Measurements from ENCODE around the gene NGDN. TPM values are rescaled to one million over a fixed set of nuclear protein-coding genes. Genes with fewer than 3 reads are reported as not detected.
"Not testable (repeated sequence)": the region's sequence is repeated elsewhere in the genome, so short reads cannot be mapped to it uniquely, and the experiment has no call there.

NGDN gene
- total RNA-seq, 1 donor from 2014 or later = 31.6 TPM

- DNase-seq = no peak
These were observed 30.2 kb upstream of the NGDN start for GRCh38 chr14:23439107-23439835.

DNA sequence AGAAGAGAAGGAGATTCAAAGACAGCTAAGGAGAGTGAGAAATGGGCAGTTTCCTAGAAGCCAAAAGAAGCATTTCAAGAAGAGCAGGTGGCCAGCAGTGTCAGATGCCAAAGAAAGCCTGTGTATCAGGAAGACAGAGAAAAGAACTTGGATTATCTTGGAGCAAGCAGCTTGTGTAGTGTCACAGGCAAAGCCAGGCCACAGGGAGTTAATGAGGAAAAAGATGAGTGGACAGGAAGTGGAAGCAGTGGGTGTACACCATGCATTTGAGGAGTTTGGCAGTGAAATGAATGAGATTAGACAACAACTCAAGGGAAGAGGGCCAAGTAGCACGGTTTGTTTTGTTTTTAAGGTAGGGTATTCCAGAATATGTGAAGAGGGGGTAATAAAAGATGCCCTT is 28.4 kb upstream of the NGDN start:
- DNase-seq = no peak

DNA sequence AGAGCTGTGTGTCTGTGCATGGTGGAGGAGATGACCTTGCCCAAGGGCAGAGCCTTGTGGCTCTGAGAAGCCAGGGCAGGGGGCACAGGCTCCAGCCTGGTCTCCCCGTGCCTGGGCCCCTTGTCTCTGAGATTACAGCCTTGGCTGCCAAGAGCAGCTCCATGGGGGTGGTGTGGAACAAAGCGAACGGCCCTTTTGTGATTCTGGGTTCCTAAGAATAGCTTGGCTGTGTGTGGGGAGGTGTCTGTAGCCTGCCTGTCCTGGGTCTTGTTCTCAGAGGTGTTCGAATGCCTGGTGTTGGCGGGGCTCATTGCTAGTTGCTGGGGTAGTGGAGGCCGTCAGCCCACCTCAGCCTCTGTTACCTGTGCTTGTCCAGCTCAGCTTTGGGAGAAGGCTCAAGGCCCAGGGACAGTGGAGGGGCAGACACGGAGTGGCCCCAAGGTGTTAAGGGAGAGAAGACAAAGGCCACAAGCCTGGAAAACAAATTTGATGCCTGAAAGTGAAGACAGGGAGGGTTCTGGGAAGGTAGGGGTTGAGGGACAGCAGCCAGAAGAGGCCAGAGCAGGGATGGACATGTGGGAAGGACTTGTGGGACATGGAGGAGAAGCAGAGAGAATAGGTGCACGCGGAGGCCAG is 26.7 kb upstream of the NGDN start:
- DNase-seq = no peak

DNA sequence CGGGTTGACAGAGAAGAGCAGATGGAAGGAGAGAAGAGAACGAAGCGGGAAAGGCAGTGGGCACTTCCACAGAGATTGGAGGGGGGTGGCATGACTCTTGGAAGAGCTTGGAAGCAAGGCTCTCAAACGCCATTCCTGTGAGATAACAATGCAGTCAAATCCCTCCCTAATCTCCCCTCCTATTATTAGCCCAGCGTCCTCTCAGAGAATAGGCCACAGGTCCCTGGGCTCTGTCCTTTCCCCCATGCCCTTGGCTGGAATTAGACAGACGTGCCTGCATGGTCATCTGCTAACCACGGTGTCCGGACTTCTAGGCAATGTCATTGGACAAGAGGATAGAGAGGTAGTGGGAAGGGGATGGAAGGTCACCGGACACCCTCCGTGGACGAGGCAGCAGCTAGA is 26.1 kb upstream of the NGDN start:
- DNase-seq = peak; percentile 52

DNA sequence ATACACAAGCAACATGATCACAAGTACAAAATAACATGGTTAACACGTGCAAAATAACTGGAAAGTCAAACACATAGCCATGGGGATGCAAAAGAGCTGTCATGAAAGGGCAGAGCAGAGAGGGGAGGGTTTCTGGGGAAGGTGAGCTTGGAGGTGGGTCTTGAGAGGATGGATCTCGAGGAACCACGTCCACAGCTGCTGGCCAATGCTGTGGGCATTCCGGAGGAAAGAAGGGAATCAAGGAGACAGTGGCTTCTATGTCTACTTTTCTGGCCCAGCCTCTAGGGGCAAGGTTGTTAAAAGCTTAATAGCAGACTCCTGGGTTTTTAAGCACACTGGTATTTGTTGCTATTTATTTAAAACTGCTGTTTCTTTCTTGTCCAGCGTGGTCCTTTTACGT is 25.6 kb upstream of the NGDN start:
- no peak for DNase-seq

DNA sequence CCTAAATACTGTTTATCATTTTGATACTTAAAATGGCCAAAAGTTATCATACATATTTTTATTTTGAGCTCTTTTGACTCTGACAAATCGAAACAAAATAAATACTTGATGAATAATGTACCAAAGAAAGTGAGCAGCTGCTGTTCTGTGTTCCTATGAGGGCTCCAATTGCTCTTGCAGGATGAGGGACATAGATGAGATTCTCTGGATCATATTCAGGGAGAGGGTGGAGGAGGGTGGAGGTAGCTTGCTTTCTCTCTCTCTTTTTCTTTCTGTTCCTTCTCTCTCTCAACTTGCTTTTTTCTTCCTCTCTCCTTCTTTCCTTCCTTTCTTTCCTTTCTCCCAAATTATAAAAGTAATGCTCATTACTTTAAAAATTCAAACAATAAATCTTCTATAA is 25.2 kb upstream of the NGDN start:
- peak; percentile 54 for DNase-seq

- no peak for DNase-seq
These were observed 23.7 kb upstream of the NGDN start for GRCh38 chr14:23445773-23446172.

- DNase-seq = peak; percentile 63
These were observed 23.1 kb upstream of the NGDN start for GRCh38 chr14:23446291-23446851.

- DNase-seq = no peak
These were observed 21.8 kb upstream of the NGDN start for GRCh38 chr14:23447361-23448350.

DNA sequence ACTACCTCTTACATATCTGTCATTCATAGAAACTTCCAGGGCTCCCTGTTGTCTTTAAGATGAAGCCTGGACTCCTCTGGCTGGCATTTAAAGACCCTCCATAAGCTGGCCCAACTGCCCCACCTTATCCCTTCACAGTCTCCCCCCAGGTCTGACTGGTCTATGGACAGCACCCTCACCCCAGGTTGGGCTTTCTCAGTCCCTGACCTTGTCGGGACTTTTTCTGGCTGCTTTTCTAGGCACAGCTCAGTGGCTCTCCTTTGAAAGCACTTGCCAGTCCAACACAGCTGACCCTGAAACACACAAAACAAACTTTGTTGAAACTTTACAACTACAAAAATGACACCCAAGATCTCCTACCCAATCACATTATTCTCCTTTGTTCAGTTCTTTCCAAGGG is 20.2 kb upstream of the NGDN start:
- DNase-seq = no peak

DNA sequence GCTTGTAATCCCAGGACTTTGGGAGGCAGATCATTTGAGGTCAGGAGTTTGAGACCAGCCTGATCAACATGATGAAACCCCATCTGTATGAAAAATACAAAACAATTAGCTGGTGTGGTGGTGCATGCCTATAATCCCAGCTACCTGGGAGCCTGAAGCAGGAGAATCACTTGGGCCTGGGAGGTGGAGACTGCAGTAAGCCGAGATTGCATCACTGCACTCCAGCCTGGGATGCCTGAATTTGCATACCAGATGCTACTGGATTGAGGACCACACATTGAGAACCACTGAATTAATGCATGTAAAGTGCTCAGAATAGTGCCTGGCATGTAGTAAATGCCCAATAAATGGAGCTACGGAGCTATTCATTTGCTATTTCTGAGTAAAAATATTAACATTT is 19.1 kb upstream of the NGDN start:
- DNase-seq = no peak

DNA sequence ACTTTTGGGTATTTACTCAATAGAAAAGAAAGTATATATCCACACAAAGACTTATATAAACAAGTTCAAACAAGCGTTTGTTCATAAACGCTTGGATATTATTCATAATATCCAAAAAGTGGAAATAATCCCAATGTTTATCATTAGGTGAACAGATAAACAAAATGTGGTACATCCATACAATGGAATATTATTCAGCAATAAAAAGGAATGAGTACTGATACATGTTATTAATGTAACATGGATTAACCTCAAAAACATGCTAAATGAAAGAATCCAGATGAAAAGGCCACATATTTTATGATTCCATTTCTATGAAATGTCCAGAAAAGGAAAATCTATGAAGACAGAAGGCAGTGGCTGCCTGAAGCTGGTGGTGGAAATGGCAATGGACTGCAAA is 17.3 kb upstream of the NGDN start:
- DNase-seq = no peak

GRCh38 chr14:23454445-23454856 is 15.1 kb upstream of the NGDN start:
- no peak for DNase-seq

- DNase-seq = not testable (repeated sequence)
These were observed 12.5 kb upstream of the NGDN start for GRCh38 chr14:23456883-23457586.

- DNase-seq = no peak
These were observed 11.7 kb upstream of the NGDN start for GRCh38 chr14:23457587-23458445.

GRCh38 chr14:23460960-23461359 is 8.5 kb upstream of the NGDN start:
- DNase-seq = no peak

DNA sequence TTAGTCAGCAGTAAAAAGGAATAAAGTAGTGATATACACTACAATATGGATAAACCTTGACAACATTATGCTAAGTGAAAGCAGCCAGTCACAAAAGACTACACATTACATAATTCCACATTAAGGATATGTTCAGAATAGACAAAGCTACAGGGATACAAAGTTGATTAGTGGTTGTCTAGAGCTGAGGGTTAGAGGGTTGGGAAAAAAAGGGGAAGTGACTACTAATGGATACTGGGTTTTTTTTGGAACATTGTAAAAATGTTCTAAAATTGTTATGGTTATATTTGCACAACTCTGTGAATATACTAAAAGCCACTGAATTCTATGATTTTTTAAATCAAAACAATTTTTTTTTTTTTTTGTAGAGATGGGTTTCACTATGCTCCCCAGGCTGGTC is 4.8 kb upstream of the NGDN start:
- DNase-seq = no peak

DNA sequence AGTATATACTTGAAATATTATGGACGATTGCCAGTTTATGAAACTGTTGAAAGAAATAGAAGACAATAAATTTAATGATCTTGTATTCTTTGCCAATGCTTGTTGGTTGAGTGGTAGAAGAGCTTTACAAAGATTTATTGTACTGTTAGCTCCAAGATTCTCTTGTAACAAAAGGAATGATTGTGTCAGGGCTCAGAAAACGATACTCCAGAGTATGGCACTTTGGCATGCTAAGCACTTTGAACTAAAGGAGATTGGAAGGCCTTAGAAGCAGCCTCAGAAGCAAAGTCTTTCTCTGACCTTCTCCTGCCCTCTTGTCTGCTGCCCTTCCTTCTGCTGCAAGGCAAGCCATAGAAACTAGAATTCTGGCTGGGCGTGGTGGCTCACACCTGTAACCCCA is 4.2 kb upstream of the NGDN start:
- DNase-seq = no peak

- DNase-seq = no peak
These were observed 788 bp upstream of the NGDN start for GRCh38 chr14:23468704-23469126.

- no peak for DNase-seq
These were observed 452 bp downstream of the NGDN start for GRCh38 chr14:23469906-23470403.

- no peak for DNase-seq
These were observed 1.4 kb downstream of the NGDN start for GRCh38 chr14:23470947-23471346.
